Activated T-helper 1 cell treated with Interleukin-2 at 50 U/mL for 16 hours (primary cell): ENCODE results near the gene CABP4.
A peak's percentile ranks its signal among the peaks of the same experiment; 100 is the strongest.
"Not testable (repeated sequence)": the region's sequence is repeated elsewhere in the genome, so short reads cannot be mapped to it uniquely, and the experiment has no call there.

ENCODE experiments used
- DNase-seq: peaks from one replicate; pipeline ENCODE4 v3.0.0-alpha.2; 2020; ENCODE audit warnings: low read depth

The CABP4 gene

GRCh38 chr11:67482275-67482826, 27.2 kb downstream of the CABP4 start:
- DNase-seq, result no peak

- DNase-seq, result peak; percentile 94
These were observed 28.0 kb downstream of the CABP4 start, which contains the start of gene AIP for GRCh38 chr11:67482827-67483798. Gene AIP, plus strand, starts transcription at chr11:67483026. Its CDS starts 133 bp downstream, at chr11:67483159.

GRCh38 chr11:67483831-67484665, 28.9 kb downstream of the CABP4 start:
- no peak for DNase-seq

- no peak for DNase-seq
These were observed 29.7 kb downstream of the CABP4 start for GRCh38 chr11:67484847-67485311.

- DNase-seq, result not testable (repeated sequence)
These were observed 30.8 kb downstream of the CABP4 start for GRCh38 chr11:67485873-67486361.

GRCh38 chr11:67486481-67487195, 31.5 kb downstream of the CABP4 start:
- no peak for DNase-seq

GRCh38 chr11:67489203-67489884, 34.2 kb downstream of the CABP4 start:
- no peak for DNase-seq

- no peak for DNase-seq
These were observed 35.0 kb downstream of the CABP4 start for GRCh38 chr11:67489885-67490726.

- DNase-seq, result no peak
These were observed 35.5 kb downstream of the CABP4 start for GRCh38 chr11:67490727-67491065.

GRCh38 chr11:67491276-67492068, 36.3 kb downstream of the CABP4 start:
- DNase-seq, result no peak

- DNase-seq, result no peak
These were observed 37.0 kb downstream of the CABP4 start for GRCh38 chr11:67492069-67492727.

- DNase-seq, result no peak
These were observed 37.8 kb downstream of the CABP4 start for GRCh38 chr11:67492801-67493547.

GRCh38 chr11:67493548-67494370, 38.6 kb downstream of the CABP4 start:
- no peak for DNase-seq

GRCh38 chr11:67494371-67495233, 39.4 kb downstream of the CABP4 start:
- DNase-seq, result no peak

GRCh38 chr11:67495234-67496005, 40.3 kb downstream of the CABP4 start:
- DNase-seq, result no peak
